HEK293T (cell line): ENCODE data around the gene ZGPAT.

Experiments used
- BHLHE40 ChIP-seq: fragments of 450-650 bp; IDR thresholded peaks from 2 replicates; pipeline ENCODE4 v1.6.1; 2016; ENCODE audit warnings: mild to moderate bottlenecking, moderate library complexity, borderline replicate concordance
- ELF4 ChIP-seq: fragments of 450-650 bp; IDR thresholded peaks from 2 replicates; pipeline ENCODE4 v1.6.1; 2017; ENCODE audit warnings: antibody characterized with exemption
- FOXA1 ChIP-seq: fragments of 450-650 bp; IDR thresholded peaks from 2 replicates; pipeline ENCODE4 v1.6.1; 2016; ENCODE audit warnings: mild to moderate bottlenecking
- FOXM1 ChIP-seq: fragments of 450-650 bp; IDR thresholded peaks from 2 replicates; pipeline ENCODE4 v1.6.1; 2017; ENCODE audit warnings: mild to moderate bottlenecking, borderline replicate concordance
- HDGF ChIP-seq: fragments of 450-650 bp; IDR thresholded peaks from 2 replicates; pipeline ENCODE4 v1.6.1; 2017; ENCODE audit warnings: antibody characterized with exemption, borderline replicate concordance
- L3MBTL2 ChIP-seq: fragments of 450-650 bp; conservative IDR thresholded peaks from 2 replicates; pipeline ENCODE4 v1.6.1; 2016; ENCODE audit warnings: mild to moderate bottlenecking
- SP1 ChIP-seq: fragments of 450-650 bp; IDR thresholded peaks from 2 replicates; pipeline ENCODE4 v1.6.1; 2017
- SUZ12 ChIP-seq: fragments of 450-650 bp; IDR thresholded peaks from 2 replicates; pipeline ENCODE4 v1.6.1; 2016; ENCODE audit warnings: mild to moderate bottlenecking
- TARDBP ChIP-seq: fragments of 450-650 bp; IDR thresholded peaks from 2 replicates; pipeline ENCODE4 v1.6.1; 2016
- TF ChIP-seq, protein P1 (sequence below): fragments of 450-650 bp; IDR thresholded peaks from 2 replicates; pipeline ENCODE4 v1.6.1; 2016

DNA sequence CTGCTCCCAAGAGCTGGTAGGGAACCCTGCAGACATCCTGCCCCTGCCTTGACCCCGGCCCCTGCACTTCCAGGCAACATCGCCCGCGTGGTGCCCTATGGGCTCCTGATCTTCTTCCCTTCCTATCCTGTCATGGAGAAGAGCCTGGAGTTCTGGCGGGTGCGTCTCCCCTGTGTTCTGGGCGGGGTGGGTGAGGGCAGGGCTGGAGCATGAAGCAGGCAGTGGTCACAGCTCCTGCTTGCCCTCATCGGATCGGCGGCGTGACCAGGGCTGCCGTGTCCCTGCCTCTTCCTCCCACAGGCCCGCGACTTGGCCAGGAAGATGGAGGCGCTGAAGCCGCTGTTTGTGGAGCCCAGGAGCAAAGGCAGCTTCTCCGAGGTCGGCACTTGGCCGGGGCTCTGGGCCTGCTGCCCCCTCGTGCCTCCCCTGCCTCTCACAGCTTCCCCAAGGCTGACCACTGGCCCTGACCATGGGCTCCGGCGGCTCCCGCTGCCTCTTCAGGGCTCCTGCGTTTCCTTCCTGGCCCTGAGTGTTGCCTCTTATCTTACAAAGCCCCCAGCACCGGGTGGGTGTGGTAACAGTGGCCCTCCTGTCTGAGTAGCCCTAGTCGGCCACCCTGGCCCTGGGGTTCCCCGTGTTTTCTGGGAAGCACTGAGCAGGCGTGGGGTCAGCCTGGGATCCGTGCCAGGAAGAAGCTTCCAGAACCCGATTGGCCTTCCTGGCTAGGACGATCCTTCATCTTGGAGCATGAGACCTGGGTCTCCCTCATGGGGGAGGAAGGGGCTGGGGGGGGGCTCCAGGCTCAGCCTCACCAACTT, 19.4 kb upstream of the ZGPAT start:
- TF ChIP-seq L3MBTL2: no peak
- TF ChIP-seq SP1: no peak
- TF ChIP-seq FOXA1: no peak
- no peak for TF ChIP-seq HDGF
- TF ChIP-seq ELF4: no peak
- no peak for TF ChIP-seq SUZ12
- TF ChIP-seq FOXM1: no peak
- TF ChIP-seq BHLHE40: no peak
- TF ChIP-seq, protein P1, sequence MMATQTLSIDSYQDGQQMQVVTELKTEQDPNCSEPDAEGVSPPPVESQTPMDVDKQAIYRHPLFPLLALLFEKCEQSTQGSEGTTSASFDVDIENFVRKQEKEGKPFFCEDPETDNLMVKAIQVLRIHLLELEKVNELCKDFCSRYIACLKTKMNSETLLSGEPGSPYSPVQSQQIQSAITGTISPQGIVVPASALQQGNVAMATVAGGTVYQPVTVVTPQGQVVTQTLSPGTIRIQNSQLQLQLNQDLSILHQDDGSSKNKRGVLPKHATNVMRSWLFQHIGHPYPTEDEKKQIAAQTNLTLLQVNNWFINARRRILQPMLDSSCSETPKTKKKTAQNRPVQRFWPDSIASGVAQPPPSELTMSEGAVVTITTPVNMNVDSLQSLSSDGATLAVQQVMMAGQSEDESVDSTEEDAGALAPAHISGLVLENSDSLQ: no peak
- TF ChIP-seq TARDBP: no peak
